HCT116 (cell line): ENCODE data around the gene HES2.

Experiments used
- CEBPB ChIP-seq: IDR thresholded peaks from 2 replicates; pipeline ENCODE4 v1.6.1; 2012; ENCODE audit warnings: low read depth
- EGR1 ChIP-seq: IDR thresholded peaks from 2 replicates; pipeline ENCODE4 v1.6.1; 2012; ENCODE audit warnings: low read depth
- EZH2 ChIP-seq: fragments of 200-600 bp; sonication (generic); IDR thresholded peaks from 2 replicates; pipeline ENCODE4 v1.6.1; 2017; ENCODE audit warnings: antibody characterized with exemption, mixed run types
- POLR2A ChIP-seq: IDR thresholded peaks from 2 replicates; pipeline ENCODE4 v1.7.0; 2011; ENCODE audit warnings: borderline replicate concordance; ENCODE audit not compliant: insufficient read depth, insufficient read length; ENCODE audit errors: extremely low read depth
- POLR2AphosphoS5 ChIP-seq: IDR thresholded peaks from 2 replicates; pipeline ENCODE4 v1.6.1; 2011; ENCODE audit warnings: mild to moderate bottlenecking, low read depth, low read length, moderate library complexity
- RAD21 ChIP-seq: IDR thresholded peaks from 2 replicates; pipeline ENCODE4 v1.6.1; 2012; ENCODE audit warnings: low read depth, mild to moderate bottlenecking
- TCF7L2 ChIP-seq: IDR thresholded peaks from 2 replicates; pipeline ENCODE4 v1.7.0; 2011; ENCODE audit warnings: borderline replicate concordance, inconsistent platforms; ENCODE audit not compliant: insufficient read depth, insufficient read length; ENCODE audit errors: extremely low read depth
- ZFX ChIP-seq: fragments of 450-650 bp; IDR thresholded peaks from 2 replicates; pipeline ENCODE4 v1.6.1; 2017
- TF ChIP-seq, protein P1 (sequence below), 3 experiments: fragments of 200-600 bp in 1 of 3; sonication (generic) in 1 of 3; IDR thresholded peaks in 2 of 3; conservative IDR thresholded peaks in 1 of 3; 2 replicates each; pipeline ENCODE4 v1.5.1; 2012 to 2017; ENCODE audit warnings: low read depth in 2 of 3, low read length in 2 of 3, antibody characterized with exemption in 1 of 3, borderline replicate concordance in 1 of 3, control low read depth in 1 of 3, mild to moderate bottlenecking in 1 of 3, mixed read lengths in 1 of 3, mixed run types in 1 of 3, moderate library complexity in 1 of 3; ENCODE audit not compliant: insufficient read depth in 1 of 3
- TF ChIP-seq, protein P2 (sequence below): IDR thresholded peaks from 2 replicates; pipeline ENCODE4 v1.6.1; 2012

DNA sequence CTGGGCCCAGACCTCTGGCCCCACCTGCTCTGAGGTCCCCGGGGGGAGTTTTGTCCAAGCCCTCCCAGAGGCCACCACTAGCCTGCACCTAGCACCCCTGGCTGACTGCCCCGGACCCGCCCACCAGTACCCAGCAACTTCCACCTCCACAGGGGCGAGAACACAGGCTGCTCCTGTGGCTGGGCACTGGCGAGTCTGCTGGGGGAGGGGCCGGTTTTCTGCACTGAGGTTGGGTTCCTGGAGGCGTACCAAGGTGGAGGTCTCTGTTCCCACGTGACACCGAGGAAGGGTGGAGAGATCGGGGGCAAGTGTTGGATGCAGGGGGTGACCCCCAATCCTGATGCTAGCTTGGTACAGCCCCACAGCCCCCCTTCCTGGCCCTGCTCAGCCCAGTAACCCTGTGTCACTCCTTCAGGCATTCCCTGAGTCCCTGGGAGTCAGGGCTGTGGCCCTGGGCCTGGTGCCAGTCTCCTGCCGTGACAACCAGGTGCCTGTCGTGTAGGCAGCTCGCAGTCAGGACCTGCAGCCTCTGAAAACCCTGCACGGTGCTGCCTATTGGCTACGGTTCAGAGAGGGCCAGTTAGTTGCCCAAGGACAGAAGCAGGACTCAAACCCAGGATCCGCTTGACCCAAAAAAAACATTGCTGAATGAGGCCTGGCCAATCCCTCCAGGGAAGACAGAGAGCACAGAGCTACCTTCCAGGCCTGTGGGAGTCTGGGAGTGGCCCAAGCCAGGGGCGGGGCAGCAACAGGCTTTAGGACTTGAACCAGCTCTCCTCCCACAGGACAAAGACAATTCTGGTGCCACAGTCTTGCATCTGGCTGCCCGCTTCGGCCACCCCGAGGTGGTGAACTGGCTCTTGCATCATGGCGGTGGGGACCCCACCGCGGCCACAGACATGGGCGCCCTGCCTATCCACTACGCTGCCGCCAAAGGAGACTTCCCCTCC is 8.0 kb upstream of the HES2 start:
- TF ChIP-seq, protein P1, sequence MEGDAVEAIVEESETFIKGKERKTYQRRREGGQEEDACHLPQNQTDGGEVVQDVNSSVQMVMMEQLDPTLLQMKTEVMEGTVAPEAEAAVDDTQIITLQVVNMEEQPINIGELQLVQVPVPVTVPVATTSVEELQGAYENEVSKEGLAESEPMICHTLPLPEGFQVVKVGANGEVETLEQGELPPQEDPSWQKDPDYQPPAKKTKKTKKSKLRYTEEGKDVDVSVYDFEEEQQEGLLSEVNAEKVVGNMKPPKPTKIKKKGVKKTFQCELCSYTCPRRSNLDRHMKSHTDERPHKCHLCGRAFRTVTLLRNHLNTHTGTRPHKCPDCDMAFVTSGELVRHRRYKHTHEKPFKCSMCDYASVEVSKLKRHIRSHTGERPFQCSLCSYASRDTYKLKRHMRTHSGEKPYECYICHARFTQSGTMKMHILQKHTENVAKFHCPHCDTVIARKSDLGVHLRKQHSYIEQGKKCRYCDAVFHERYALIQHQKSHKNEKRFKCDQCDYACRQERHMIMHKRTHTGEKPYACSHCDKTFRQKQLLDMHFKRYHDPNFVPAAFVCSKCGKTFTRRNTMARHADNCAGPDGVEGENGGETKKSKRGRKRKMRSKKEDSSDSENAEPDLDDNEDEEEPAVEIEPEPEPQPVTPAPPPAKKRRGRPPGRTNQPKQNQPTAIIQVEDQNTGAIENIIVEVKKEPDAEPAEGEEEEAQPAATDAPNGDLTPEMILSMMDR (IDR thresholded peaks at IDR 0.05 in 2 of 3, conservative IDR thresholded peaks at IDR 0.05 in 1 of 3; ENCODE audit: borderline replicate concordance in 1 of 3, insufficient read depth in 1 of 3, low read depth in 2 of 3, low read length in 2 of 3) = no peak
- TF ChIP-seq POLR2AphosphoS5 (no peak), POLR2A (no peak), RAD21 (no peak), EZH2 (no peak), ZFX (no peak), CEBPB (no peak), EGR1 (no peak), TCF7L2 (no peak)
- TF ChIP-seq, protein P2, sequence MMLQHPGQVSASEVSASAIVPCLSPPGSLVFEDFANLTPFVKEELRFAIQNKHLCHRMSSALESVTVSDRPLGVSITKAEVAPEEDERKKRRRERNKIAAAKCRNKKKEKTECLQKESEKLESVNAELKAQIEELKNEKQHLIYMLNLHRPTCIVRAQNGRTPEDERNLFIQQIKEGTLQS = no peak
